DOHH2 (cell line): ENCODE data around the gene PNLIPRP3.

ENCODE experiments used
- H3F3A ChIP-seq: fragments of 200-600 bp; sonication (generic), shearing (Covaris generic); 2 replicates; pipeline ENCODE4 v1.6.0; 2016; ENCODE audit warnings: antibody characterized with exemption, mild to moderate bottlenecking; ENCODE audit not compliant: control insufficient read depth, insufficient read depth
- H3K27ac ChIP-seq: fragments of 200-600 bp; sonication (generic); 2 replicates; pipeline ENCODE4 v1.5.1; 2014; ENCODE audit warnings: low read depth, mild to moderate bottlenecking, low read length, moderate library complexity
- H3K27me3 ChIP-seq: fragments of 200-600 bp; sonication (generic); 2 replicates; pipeline ENCODE4 v1.6.1; 2014; ENCODE audit warnings: mild to moderate bottlenecking, low read length, mixed read lengths; ENCODE audit not compliant: control insufficient read depth
- H3K36me3 ChIP-seq: fragments of 200-600 bp; sonication (generic); 2 replicates; pipeline ENCODE4 v1.6.1; 2014; ENCODE audit warnings: mild to moderate bottlenecking, low read length, moderate library complexity, mixed read lengths; ENCODE audit not compliant: control insufficient read depth
- H3K4me1 ChIP-seq: fragments of 200-600 bp; sonication (generic); 2 replicates; pipeline ENCODE4 v1.6.1; 2014; ENCODE audit warnings: mild to moderate bottlenecking, low read length, mixed read lengths; ENCODE audit not compliant: control insufficient read depth
- H3K4me2 ChIP-seq: fragments of 200-600 bp; sonication (generic); 2 replicates; pipeline ENCODE4 v1.6.0; 2014; ENCODE audit warnings: mild to moderate bottlenecking, low read length, moderate library complexity
- H3K4me3 ChIP-seq: fragments of 200-600 bp; sonication (generic); 2 replicates; pipeline ENCODE4 v1.5.1; 2014; ENCODE audit warnings: mild to moderate bottlenecking, low read length, mixed read lengths
- H3K79me2 ChIP-seq: fragments of 200-600 bp; sonication (generic); 2 replicates; pipeline ENCODE4 v1.6.1; 2014; ENCODE audit warnings: mild to moderate bottlenecking, low read length, mixed read lengths; ENCODE audit not compliant: control insufficient read depth
- H3K9me2 ChIP-seq: fragments of 200-600 bp; sonication (generic); replicated peaks from 2 replicates; pipeline ENCODE4 v1.6.1; 2014; ENCODE audit warnings: mild to moderate bottlenecking, low read length, mixed read lengths; ENCODE audit not compliant: control insufficient read depth
- H3K9me3 ChIP-seq: fragments of 200-600 bp; sonication (generic); 2 replicates; pipeline ENCODE4 v1.6.1; 2014; ENCODE audit warnings: antibody characterized with exemption, low read length, mixed read lengths; ENCODE audit not compliant: control insufficient read depth, insufficient read depth
- H4K20me1 ChIP-seq: fragments of 200-600 bp; sonication (generic); 2 replicates; pipeline ENCODE4 v1.6.0; 2014; ENCODE audit warnings: low read depth, mild to moderate bottlenecking, antibody characterized with exemption, low read length, moderate library complexity; ENCODE audit not compliant: control insufficient read depth, insufficient read depth
- EZH2phosphoT487 ChIP-seq: fragments of 200-600 bp; sonication (generic); IDR thresholded peaks from 2 replicates; pipeline ENCODE4 v1.6.1; 2017; ENCODE audit warnings: borderline replicate concordance, mild to moderate bottlenecking, antibody characterized with exemption, low read length, moderate library complexity, mixed read lengths
- TF ChIP-seq, protein P1 (sequence below): fragments of 200-600 bp; sonication (generic); IDR thresholded peaks from one replicate; pipeline ENCODE4 v1.5.1; 2014; ENCODE audit warnings: antibody characterized with exemption, mild to moderate bottlenecking, low read depth, low read length; ENCODE audit not compliant: poor library complexity, severe bottlenecking

The PNLIPRP3 gene

GRCh38 chr10:116450861-116451260 lies 23.2 kb downstream of the PNLIPRP3 start:
- no peak for TF ChIP-seq EZH2phosphoT487
- TF ChIP-seq, protein P1, sequence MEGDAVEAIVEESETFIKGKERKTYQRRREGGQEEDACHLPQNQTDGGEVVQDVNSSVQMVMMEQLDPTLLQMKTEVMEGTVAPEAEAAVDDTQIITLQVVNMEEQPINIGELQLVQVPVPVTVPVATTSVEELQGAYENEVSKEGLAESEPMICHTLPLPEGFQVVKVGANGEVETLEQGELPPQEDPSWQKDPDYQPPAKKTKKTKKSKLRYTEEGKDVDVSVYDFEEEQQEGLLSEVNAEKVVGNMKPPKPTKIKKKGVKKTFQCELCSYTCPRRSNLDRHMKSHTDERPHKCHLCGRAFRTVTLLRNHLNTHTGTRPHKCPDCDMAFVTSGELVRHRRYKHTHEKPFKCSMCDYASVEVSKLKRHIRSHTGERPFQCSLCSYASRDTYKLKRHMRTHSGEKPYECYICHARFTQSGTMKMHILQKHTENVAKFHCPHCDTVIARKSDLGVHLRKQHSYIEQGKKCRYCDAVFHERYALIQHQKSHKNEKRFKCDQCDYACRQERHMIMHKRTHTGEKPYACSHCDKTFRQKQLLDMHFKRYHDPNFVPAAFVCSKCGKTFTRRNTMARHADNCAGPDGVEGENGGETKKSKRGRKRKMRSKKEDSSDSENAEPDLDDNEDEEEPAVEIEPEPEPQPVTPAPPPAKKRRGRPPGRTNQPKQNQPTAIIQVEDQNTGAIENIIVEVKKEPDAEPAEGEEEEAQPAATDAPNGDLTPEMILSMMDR: no peak
- no peaks in the 10 kb centered on the region for H4K20me1 ChIP-seq
- no peaks in the 10 kb centered on the region for H3K27me3 ChIP-seq

GRCh38 chr10:116451711-116452337 lies 24.2 kb downstream of the PNLIPRP3 start:
- Histone ChIP-seq H3K4me2 (no peak overlapping the region), H3K79me2 (no peaks in the 10 kb centered on the region)

More at GRCh38 chr10:116450861-116451260, 23.2 kb downstream of the PNLIPRP3 start:
- H3K4me3 ChIP-seq: no peak overlapping the region
- no peaks in the 10 kb centered on the region for H3K9me3 ChIP-seq
- no peaks in the 10 kb centered on the region for H3K36me3 ChIP-seq
- H3K9me2 ChIP-seq: no peaks in the 10 kb centered on the region; the same call in 1 of the 2 replicates
- H3K27ac ChIP-seq: no peak overlapping the region
- H3K4me1 ChIP-seq: no peaks in the 10 kb centered on the region
- H3K4me2 ChIP-seq: no peak overlapping the region
- no peaks in the 10 kb centered on the region for H3F3A ChIP-seq
- H3K79me2 ChIP-seq: no peaks in the 10 kb centered on the region

DNA sequence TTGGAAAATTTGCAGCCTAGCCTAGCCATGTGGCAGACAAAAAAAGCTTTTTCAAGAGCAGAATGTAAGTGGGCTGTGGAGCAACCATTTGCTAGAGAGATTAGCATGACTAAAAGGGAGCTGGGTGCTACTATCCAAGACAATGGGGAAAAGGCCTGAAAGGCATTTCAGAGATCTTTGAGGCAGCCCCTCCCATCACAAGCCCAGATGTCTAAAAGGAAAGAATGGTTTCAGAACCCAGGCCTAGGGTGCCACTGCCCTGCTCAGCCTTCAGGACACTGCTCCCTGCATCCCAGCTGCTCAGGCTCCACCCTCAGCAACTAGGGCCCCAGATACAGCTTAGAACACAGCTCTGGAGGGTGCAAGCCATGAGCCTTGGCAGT lies 24.7 kb downstream of the PNLIPRP3 start:
- Histone ChIP-seq H3K4me2 (no peak overlapping the region), H3K27me3 (no peaks in the 10 kb centered on the region), H3K9me2 (no peaks in the 10 kb centered on the region; the same call in 1 of the 2 replicates), H3K27ac (no peak overlapping the region), H3K9me3 (no peaks in the 10 kb centered on the region), H3K4me3 (no peak overlapping the region), H3K36me3 (no peaks in the 10 kb centered on the region), H4K20me1 (no peaks in the 10 kb centered on the region), H3F3A (no peaks in the 10 kb centered on the region), H3K79me2 (no peaks in the 10 kb centered on the region), H3K4me1 (no peaks in the 10 kb centered on the region)
- no peak for TF ChIP-seq EZH2phosphoT487
- TF ChIP-seq, protein P1: no peak

More at GRCh38 chr10:116451711-116452337, 24.2 kb downstream of the PNLIPRP3 start:
- Histone ChIP-seq H3K27me3 (no peaks in the 10 kb centered on the region), H3K9me2 (no peaks in the 10 kb centered on the region; the same call in 1 of the 2 replicates), H3K4me1 (no peaks in the 10 kb centered on the region), H3K36me3 (no peaks in the 10 kb centered on the region), H4K20me1 (no peaks in the 10 kb centered on the region), H3F3A (no peaks in the 10 kb centered on the region), H3K4me3 (no peak overlapping the region), H3K9me3 (no peaks in the 10 kb centered on the region), H3K27ac (no peak overlapping the region)
- TF ChIP-seq, protein P1: no peak
- TF ChIP-seq EZH2phosphoT487: no peak
